GM21367 (cell line): ENCODE measurements around the gene ZFYVE26.
"Not testable (repeated sequence)": the region's sequence is repeated elsewhere in the genome, so short reads cannot be mapped to it uniquely, and the experiment has no call there.

ENCODE experiments used
- ATAC-seq: cut with Tn5 transposase; IDR thresholded peaks from one replicate; pipeline ENCODE4 v1.9.1; 2021; ENCODE audit not compliant: unreplicated experiment

The ZFYVE26 gene

GRCh38 chr14:67717048-67717447 is 99.3 kb downstream of the ZFYVE26 start:
- no peak for ATAC-seq

GRCh38 chr14:67710209-67710608 is 106.2 kb downstream of the ZFYVE26 start:
- ATAC-seq: no peak

- ATAC-seq: not testable (repeated sequence)
These were observed 106.6 kb downstream of the ZFYVE26 start for GRCh38 chr14:67709796-67710195.

GRCh38 chr14:67709346-67709745 is 107.0 kb downstream of the ZFYVE26 start:
- not testable (repeated sequence) for ATAC-seq

GRCh38 chr14:67705211-67705610 is 111.2 kb downstream of the ZFYVE26 start:
- ATAC-seq: no peak

GRCh38 chr14:67704484-67705089 is 111.8 kb downstream of the ZFYVE26 start:
- no peak for ATAC-seq

GRCh38 chr14:67703997-67704396 is 112.4 kb downstream of the ZFYVE26 start:
- no peak for ATAC-seq

GRCh38 chr14:67701492-67701891 is 114.9 kb downstream of the ZFYVE26 start, which contains the start of gene RDH12:
Gene RDH12 (plus strand): TSS chr14:67701886. CDS start chr14:67722643, 20,757 bp downstream.
- not testable (repeated sequence) for ATAC-seq

GRCh38 chr14:67698179-67698578 is 118.2 kb downstream of the ZFYVE26 start:
- no peak for ATAC-seq

GRCh38 chr14:67697006-67697405 is 119.4 kb downstream of the ZFYVE26 start:
- no peak for ATAC-seq
